H1 (cell line): ENCODE data around the gene CPD. TPM values are rescaled to one million over a fixed set of nuclear protein-coding genes. Genes with fewer than 3 reads are reported as not detected.
"Not testable (repeated sequence)": the region's sequence is repeated elsewhere in the genome, so short reads cannot be mapped to it uniquely, and the experiment has no call there.

Source experiments
- CTCF ChIA-PET: fragments of 300-600 bp; sonication (Branson Sonifier 250); formaldehyde crosslinking; loops from one replicate; lab custom pipeline; 2021; ENCODE audit not compliant: partially characterized antibody; lab: Charles Lee
- POLR2A ChIA-PET: fragments of 300-600 bp; sonication (Branson Sonifier 250); formaldehyde crosslinking; loops from one replicate; lab custom pipeline; 2021; ENCODE audit warnings: inconsistent platforms; ENCODE audit not compliant: partially characterized antibody; lab: Charles Lee
- DNase-seq, 2 experiments: peaks; one replicate each; pipeline versions ENCODE4 v3.0.0 to v3.0.0-alpha.2; 2010 to 2022; ENCODE audit warnings: low spot score in 2 of 2, low read depth in 1 of 2, mixed read lengths in 1 of 2
- FAIRE-seq: peaks from 2 replicates; lab custom pipeline; 2011; peaks lifted over from hg19 to GRCh38; lab: Jason Lieb, UNC
- H2AFZ ChIP-seq: 2 replicates; pipeline ENCODE4 v1.8.1; 2012; ENCODE audit warnings: low read length, inconsistent platforms
- H2AK5ac ChIP-seq: 2 replicates; pipeline ENCODE4 v1.6.1; 2013; ENCODE audit warnings: low read depth, low read length
- H2BK120ac ChIP-seq: replicated peaks from 2 replicates; pipeline ENCODE3; 2013; ENCODE audit warnings: low read depth, low read length, inconsistent platforms
- H2BK12ac ChIP-seq: 2 replicates; pipeline ENCODE4 v1.6.1; 2013; ENCODE audit warnings: low read depth, low read length
- H2BK15ac ChIP-seq: 2 replicates; pipeline ENCODE4 v1.6.1; 2013; ENCODE audit warnings: low read length
- H2BK20ac ChIP-seq: 2 replicates; pipeline ENCODE4 v1.6.1; 2013; ENCODE audit warnings: low read length
- H2BK5ac ChIP-seq: 2 replicates; pipeline ENCODE4 v1.6.1; 2013; ENCODE audit warnings: low read depth, low read length
- H3K14ac ChIP-seq: 2 replicates; pipeline ENCODE4 v1.6.1; 2013; ENCODE audit warnings: inconsistent platforms; ENCODE audit not compliant: insufficient read length
- H3K18ac ChIP-seq: 2 replicates; pipeline ENCODE4 v1.6.1; 2013; ENCODE audit warnings: low read length; ENCODE audit errors: extremely low read depth
- H3K23ac ChIP-seq: 2 replicates; pipeline ENCODE4 v1.6.1; 2013; ENCODE audit warnings: inconsistent platforms; ENCODE audit not compliant: insufficient read length
- H3K23me2 ChIP-seq: 2 replicates; pipeline ENCODE4 v1.6.1; 2013; ENCODE audit warnings: low read depth, low read length
- H3K27ac ChIP-seq: 2 replicates; pipeline ENCODE4 v1.6.1; 2011; ENCODE audit warnings: low read depth, low read length, inconsistent platforms
- H3K27me3 ChIP-seq, 4 experiments: replicated peaks in 1 of 4; 1 replicate in 1 of 4; 2 replicates in 3 of 4; pipeline versions ENCODE4 v1.6.1 to v1.8.1; 2011 to 2013; ENCODE audit warnings: low read length in 3 of 4, mild to moderate bottlenecking in 3 of 4, inconsistent platforms in 2 of 4, mixed read lengths in 2 of 4, moderate library complexity in 1 of 4; ENCODE audit not compliant: control insufficient read depth in 3 of 4, insufficient read depth in 3 of 4; ENCODE audit errors: extremely low read depth in 1 of 4
- H3K36me3 ChIP-seq, 4 experiments: 2 replicates each; pipeline versions ENCODE4 v1.6.1 to v1.8.1; 2011 to 2013; ENCODE audit warnings: mild to moderate bottlenecking in 4 of 4, low read length in 3 of 4, moderate library complexity in 2 of 4, control low read depth in 1 of 4, inconsistent platforms in 1 of 4; ENCODE audit not compliant: insufficient read depth in 4 of 4, control insufficient read depth in 2 of 4
- H3K4ac ChIP-seq: replicated peaks from 2 replicates; pipeline ENCODE3; 2013; ENCODE audit warnings: low read length, low read depth, mixed read lengths, inconsistent platforms; ENCODE audit not compliant: insufficient read length
- H3K4me1 ChIP-seq, 4 experiments: replicated peaks in 1 of 4; 1 replicate in 1 of 4; 2 replicates in 3 of 4; pipeline versions ENCODE4 v1.6.1 to v1.8.1; 2011 to 2013; ENCODE audit warnings: low read length in 3 of 4, inconsistent platforms in 2 of 4, mixed read lengths in 1 of 4; ENCODE audit not compliant: insufficient read depth in 4 of 4, control insufficient read depth in 3 of 4
- H3K4me2 ChIP-seq, 2 experiments: 2 replicates each; pipeline versions ENCODE4 v1.6.1 to v1.8.1; 2011 to 2013; ENCODE audit warnings: low read depth in 2 of 2, low read length in 2 of 2, control low read depth in 1 of 2, inconsistent platforms in 1 of 2, mild to moderate bottlenecking in 1 of 2; ENCODE audit not compliant: insufficient read depth in 1 of 2
- H3K4me3 ChIP-seq, 4 experiments: fragments of 200-600, 300-600 bp in 1 of 4; sonication (generic), shearing (Covaris generic), sonication (Bioruptor Twin) in 1 of 4; 2 replicates each; pipeline versions ENCODE4 v1.5.1 to v1.8.1; 2011 to 2016; ENCODE audit warnings: low read length in 4 of 4, low read depth in 3 of 4, control low read depth in 2 of 4, inconsistent platforms in 2 of 4, mild to moderate bottlenecking in 2 of 4, mixed read lengths in 1 of 4, moderate library complexity in 1 of 4; ENCODE audit not compliant: insufficient read depth in 2 of 4; ENCODE audit errors: extremely low read depth in 1 of 4
- H3K56ac ChIP-seq: replicated peaks from 2 replicates; pipeline ENCODE3; 2013; ENCODE audit warnings: low read depth, mild to moderate bottlenecking, mixed read lengths, low read length, inconsistent platforms; ENCODE audit not compliant: insufficient read length
- H3K79me1 ChIP-seq: 2 replicates; pipeline ENCODE4 v1.6.1; 2013; ENCODE audit warnings: low read depth, low read length, control low read depth
- H3K79me2 ChIP-seq, 2 experiments: 2 replicates each; pipeline versions ENCODE4 v1.6.1 to v1.8.1; 2012 to 2013; ENCODE audit warnings: low read length in 2 of 2, mild to moderate bottlenecking in 2 of 2, inconsistent platforms in 1 of 2; ENCODE audit not compliant: insufficient read depth in 2 of 2, control insufficient read depth in 1 of 2
- H3K9ac ChIP-seq, 4 experiments: replicated peaks in 1 of 4; 1 replicate in 1 of 4; 2 replicates in 3 of 4; pipeline versions ENCODE4 v1.6.1 to v1.8.1; 2011 to 2013; ENCODE audit warnings: low read depth in 3 of 4, low read length in 3 of 4, control low read depth in 2 of 4, mild to moderate bottlenecking in 2 of 4, moderate library complexity in 2 of 4, inconsistent platforms in 1 of 4; ENCODE audit errors: extremely low read depth in 1 of 4
- H3K9me3 ChIP-seq, 2 experiments: 2 replicates each; pipeline versions ENCODE4 v1.6.1 to v1.8.1; 2012 to 2013; ENCODE audit warnings: mild to moderate bottlenecking in 2 of 2, moderate library complexity in 2 of 2, control low read depth in 1 of 2, inconsistent platforms in 1 of 2, low read depth in 1 of 2, low read length in 1 of 2, mixed read lengths in 1 of 2; ENCODE audit not compliant: insufficient read depth in 2 of 2
- H4K20me1 ChIP-seq, 2 experiments: replicated peaks in 1 of 2; 2 replicates each; pipeline versions ENCODE3 to v1.8.1; 2011 to 2013; ENCODE audit warnings: inconsistent platforms in 2 of 2, low read length in 2 of 2, mild to moderate bottlenecking in 1 of 2; ENCODE audit not compliant: insufficient read depth in 2 of 2, control insufficient read depth in 1 of 2
- H4K5ac ChIP-seq: 2 replicates; pipeline ENCODE4 v1.6.1; 2013; ENCODE audit warnings: low read length, low read depth, mixed read lengths, inconsistent platforms; ENCODE audit not compliant: insufficient read length
- H4K8ac ChIP-seq: 2 replicates; pipeline ENCODE4 v1.8.0; 2013; ENCODE audit warnings: mild to moderate bottlenecking, moderate library complexity, low read length, inconsistent platforms; ENCODE audit not compliant: insufficient read depth; ENCODE audit errors: extremely low read depth
- H4K91ac ChIP-seq: replicated peaks from 2 replicates; pipeline ENCODE3; 2013; ENCODE audit warnings: low read length, mixed read lengths, inconsistent platforms; ENCODE audit not compliant: insufficient read length
- WGBS, 2 experiments: shearing (Covaris generic) in 1 of 2; methylation state at CpG; one replicate each; pipeline versions ENCODE4 v1.1.6 to v1.1.7; 2013 to 2015; ENCODE audit warnings: low lambda C conversion rate in 2 of 2, mixed read lengths in 2 of 2, inconsistent platforms in 1 of 2, low coverage in 1 of 2, missing lambda C conversion rate in 1 of 2; ENCODE audit not compliant: insufficient replicate concordance in 2 of 2, insufficient coverage in 1 of 2, insufficient read length in 1 of 2; ENCODE audit errors: extremely low coverage in 1 of 2, missing lambda C conversion rate in 1 of 2; 5-methylcytosine and 5-hydroxymethylcytosine counted together
- polyA plus RNA-seq, 7 experiments: library from polyadenylated mRNA; depleted of rRNA in 3 of 7; stranded (reverse) in 5 of 7; unstranded in 2 of 7; fragments of >200 nt in 5 of 7; fragments of 200-250 nt in 2 of 7; gene quantifications; 1 replicate in 5 of 7; 2 replicates in 1 of 7; 4 replicates in 1 of 7; pipeline versions ENCODE4 v1.2.1 to v1.2.3, GENCODE V29; 2011 to 2013; ENCODE audit warnings: missing spikeins in 2 of 7, mixed read lengths in 2 of 7
- total RNA-seq: library from RNA; stranded (reverse); fragmentation: NEBNext Ultra II Directional; extraction: Animal tissue kit (Norgen Biotek cat#: 25700); gene quantifications from 2 replicates; pipeline ENCODE4 v1.2.1, GENCODE V29; 2021

The CPD gene
- total and polyA plus RNA-seq, 2 of the 8 experiments (the other 6 are each of a cell fraction or from before 2014, with no cell fraction given), result 8.6 to 46.2 TPM

GRCh38 chr17:30410627-30411026, 31.9 kb downstream of the CPD start:
- H4K91ac ChIP-seq, H3K56ac ChIP-seq, H3K18ac ChIP-seq, H3K36me3 ChIP-seq, H3K23me2 ChIP-seq, H3K4ac ChIP-seq, DNase-seq, H3K9me3 ChIP-seq, H4K8ac ChIP-seq, H2AK5ac ChIP-seq, H3K27ac ChIP-seq, H3K14ac ChIP-seq, H3K27me3 ChIP-seq, H2AFZ ChIP-seq, H2BK20ac ChIP-seq, H3K4me1 ChIP-seq, H3K4me3 ChIP-seq, H3K79me1 ChIP-seq, H4K20me1 ChIP-seq, H3K23ac ChIP-seq, POLR2A ChIA-PET, H2BK5ac ChIP-seq, H2BK120ac ChIP-seq, CTCF ChIA-PET, H2BK15ac ChIP-seq, FAIRE-seq, H4K5ac ChIP-seq, H3K79me2 ChIP-seq, H3K9ac ChIP-seq, H2BK12ac ChIP-seq, H3K4me2 ChIP-seq: not testable (repeated sequence)
- WGBS, 2 experiments, result 74% methylated on average over 2 of the region's 2 CpGs; no CpG with 5 or more reads in 1 of the 2 experiments

DNA sequence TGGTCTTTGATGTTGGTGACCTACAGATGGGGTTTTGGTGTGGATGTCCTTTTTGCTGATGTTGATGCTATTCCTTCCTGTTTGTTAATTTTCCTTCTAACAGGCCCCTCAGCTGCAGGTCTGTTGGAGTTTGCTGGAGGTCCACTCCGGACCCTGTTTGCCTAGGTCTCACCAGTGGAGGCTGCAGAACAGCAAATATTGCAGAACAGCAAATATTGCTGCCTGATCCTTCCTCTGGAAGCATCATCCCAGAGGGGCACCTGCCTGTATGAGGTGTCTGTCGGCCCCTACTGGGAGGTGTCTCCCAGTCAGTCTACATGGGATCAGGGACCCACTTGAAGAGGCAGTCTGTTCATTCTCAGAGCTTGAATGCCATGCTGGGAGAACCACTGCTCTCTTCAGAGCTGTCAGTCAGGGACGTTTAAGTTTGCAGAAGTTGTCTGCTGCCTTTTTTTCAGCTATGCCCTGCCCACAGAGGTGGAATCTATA, 33.3 kb downstream of the CPD start:
- not testable (repeated sequence) for FAIRE-seq, H2BK5ac ChIP-seq, H3K18ac ChIP-seq, H2BK15ac ChIP-seq, H3K79me1 ChIP-seq, H3K4me2 ChIP-seq, H4K91ac ChIP-seq, H3K56ac ChIP-seq, H3K27ac ChIP-seq, H2AK5ac ChIP-seq, H4K8ac ChIP-seq, H3K9me3 ChIP-seq, H3K4me3 ChIP-seq, H3K4me1 ChIP-seq, H4K5ac ChIP-seq, H3K23me2 ChIP-seq, H3K4ac ChIP-seq, DNase-seq, H2BK120ac ChIP-seq, H2BK20ac ChIP-seq, H3K9ac ChIP-seq, H3K14ac ChIP-seq, H3K27me3 ChIP-seq, H2AFZ ChIP-seq, H2BK12ac ChIP-seq, H3K36me3 ChIP-seq, H3K79me2 ChIP-seq, H4K20me1 ChIP-seq, H3K23ac ChIP-seq
- POLR2A ChIA-PET, result interaction anchor here (0.7 kb wide), 1 partner anchor 14 kb away, joined by 3 read pairs; no protein-coding TSS in a partner anchor
- CTCF ChIA-PET, result interaction anchor here (0.7 to 1.2 kb wide), 2 partner anchors 28 to 71 kb away, joined by 3 read pairs; no protein-coding TSS in a partner anchor
- 93% methylated on average over 3 of the region's 3 CpGs; no CpG with 5 or more reads in 1 of the 2 experiments for WGBS, 2 experiments
